ENCODE measurements around the gene WWC1. TPM values are rescaled to one million over a fixed set of nuclear protein-coding genes. Genes with fewer than 3 reads are reported as not detected.

Gene WWC1
- total and polyA plus RNA-seq, 7 experiments from 2014 or later = 0.02 to 1.4 (median 0.66) TPM; not detected in 1

GRCh38 chr5:168455201-168455600, 163.8 kb downstream of the WWC1 start:
- Mint-ChIP-seq H3K27me3 (peaks cover 0 to 10% (median 0%) of the 10 kb centered on the region in 5 donors), H3K27ac (no peak overlapping the region)
- no peak for ATAC-seq

GRCh38 chr5:168457542-168457941, 166.1 kb downstream of the WWC1 start:
- ChIA-PET POLR2A (no interaction called here), CTCF (no interaction called here)
- Mint-ChIP-seq H3K27ac (no peak overlapping the region), H3K4me3 (no peak overlapping the region), H3K36me3 (peaks cover 0 to 10% (median 0%) of the 10 kb centered on the region in 5 donors), H3K9me3 (peaks cover 0 to 7% (median 4%) of the 10 kb centered on the region in 11 donors), H3K27me3 (peaks cover 0 to 10% (median 0%) of the 10 kb centered on the region in 5 donors), H3K4me1 (no peaks in the 10 kb centered on the region)
- no peaks in the 10 kb centered on the region for H3K36me3 ChIP-seq (ENCODE audit: control insufficient read depth in 2 of 3, insufficient read depth in 3 of 3, low read length in 3 of 3)
- ATAC-seq (no peak), DNase-seq (no peak)
- no peaks in the 10 kb centered on the region for H3K27me3 ChIP-seq (ENCODE audit: control insufficient read depth in 2 of 2, insufficient read depth in 2 of 2, low read length in 2 of 2)
- no peak overlapping the region for H3K27ac ChIP-seq (ENCODE audit: low read depth, low read length)
- no peaks in the 10 kb centered on the region for H3K4me1 ChIP-seq (ENCODE audit: control insufficient read depth in 2 of 2, insufficient read depth in 2 of 2, low read length in 2 of 2)
- no peaks in the 10 kb centered on the region for H3K9me3 ChIP-seq (ENCODE audit: control insufficient read depth in 2 of 3, low read length in 3 of 3)
- intact Hi-C loops (cut with micrococcal nuclease) = no loop called here
- H3K4me3 ChIP-seq (ENCODE audit: low read length) = no peak overlapping the region

More at GRCh38 chr5:168455201-168455600, 163.8 kb downstream of the WWC1 start:
- Mint-ChIP-seq H3K4me3 (no peak overlapping the region), H3K36me3 (peaks cover 0 to 10% (median 0%) of the 10 kb centered on the region in 5 donors), H3K9me3 (peaks cover 0 to 7% (median 4%) of the 10 kb centered on the region in 11 donors), H3K4me1 (no peaks in the 10 kb centered on the region)
- Histone ChIP-seq H3K4me1 (ENCODE audit: control insufficient read depth in 2 of 2, insufficient read depth in 2 of 2, low read length in 2 of 2) (no peaks in the 10 kb centered on the region), H3K27ac (ENCODE audit: low read depth, low read length) (no peak overlapping the region), H3K27me3 (ENCODE audit: control insufficient read depth in 2 of 2, insufficient read depth in 2 of 2, low read length in 2 of 2) (no peaks in the 10 kb centered on the region), H3K4me3 (ENCODE audit: low read length) (no peak overlapping the region), H3K36me3 (ENCODE audit: control insufficient read depth in 2 of 3, insufficient read depth in 3 of 3, low read length in 3 of 3) (no peaks in the 10 kb centered on the region), H3K9me3 (ENCODE audit: control insufficient read depth in 2 of 3, low read length in 3 of 3) (no peaks in the 10 kb centered on the region)
- intact Hi-C loops (cut with micrococcal nuclease) = no loop called here
- ChIA-PET POLR2A (no interaction called here), CTCF (no interaction called here)
- DNase-seq = no peak

- Mint-ChIP-seq H3K9me3 (peaks cover 0 to 6% (median 4%) of the 10 kb centered on the region in 11 donors), H3K36me3 (peaks cover 0 to 10% (median 0%) of the 10 kb centered on the region in 5 donors), H3K27me3 (peaks cover 0 to 10% (median 0%) of the 10 kb centered on the region in 5 donors), H3K27ac (no peak overlapping the region), H3K4me1 (peaks cover 0 to 6% (median 0%) of the 10 kb centered on the region in 7 donors), H3K4me3 (no peak overlapping the region)
- Histone ChIP-seq H3K36me3 (ENCODE audit: control insufficient read depth in 2 of 3, insufficient read depth in 3 of 3, low read length in 3 of 3) (no peaks in the 10 kb centered on the region), H3K4me3 (ENCODE audit: low read length) (no peak overlapping the region), H3K9me3 (ENCODE audit: control insufficient read depth in 2 of 3, low read length in 3 of 3) (no peaks in the 10 kb centered on the region), H3K27me3 (ENCODE audit: control insufficient read depth in 2 of 2, insufficient read depth in 2 of 2, low read length in 2 of 2) (no peaks in the 10 kb centered on the region), H3K4me1 (ENCODE audit: control insufficient read depth in 2 of 2, insufficient read depth in 2 of 2, low read length in 2 of 2) (no peaks in the 10 kb centered on the region), H3K27ac (ENCODE audit: low read depth, low read length) (no peak overlapping the region)
- CTCF ChIA-PET = no interaction called here
- no peak for ATAC-seq
- no peak for DNase-seq
- intact Hi-C loops (cut with micrococcal nuclease) = no loop called here
- POLR2A ChIA-PET = no interaction called here
These were observed 169.2 kb downstream of the WWC1 start for GRCh38 chr5:168460606-168461005.

- ATAC-seq = no peak
- no peak for DNase-seq
- Histone ChIP-seq H3K4me1 (ENCODE audit: control insufficient read depth in 2 of 2, insufficient read depth in 2 of 2, low read length in 2 of 2) (no peaks in the 10 kb centered on the region), H3K9me3 (ENCODE audit: control insufficient read depth in 2 of 3, low read length in 3 of 3) (no peaks in the 10 kb centered on the region), H3K4me3 (ENCODE audit: low read length) (no peak overlapping the region), H3K27ac (ENCODE audit: low read depth, low read length) (no peak overlapping the region), H3K27me3 (ENCODE audit: control insufficient read depth in 2 of 2, insufficient read depth in 2 of 2, low read length in 2 of 2) (no peaks in the 10 kb centered on the region), H3K36me3 (ENCODE audit: control insufficient read depth in 2 of 3, insufficient read depth in 3 of 3, low read length in 3 of 3) (no peaks in the 10 kb centered on the region)
- H3K27me3 Mint-ChIP-seq = peaks cover 0 to 4% (median 0%) of the 10 kb centered on the region in 5 donors
- H3K4me1 Mint-ChIP-seq = peaks cover 0 to 6% (median 0%) of the 10 kb centered on the region in 7 donors
- ChIA-PET CTCF (no interaction called here), POLR2A (no interaction called here)
- peaks cover 0 to 4% (median 0%) of the 10 kb centered on the region in 5 donors for H3K36me3 Mint-ChIP-seq
- H3K9me3 Mint-ChIP-seq = peaks cover 0 to 6% (median 3%) of the 10 kb centered on the region in 11 donors
- intact Hi-C loops (cut with micrococcal nuclease) = no loop called here
- H3K4me3 Mint-ChIP-seq = no peak overlapping the region
- no peak overlapping the region for H3K27ac Mint-ChIP-seq
These were observed 171.6 kb downstream of the WWC1 start for GRCh38 chr5:168463081-168463480.

- ChIA-PET CTCF (no interaction called here), POLR2A (no interaction called here)
- Histone ChIP-seq H3K4me3 (ENCODE audit: low read length) (no peak overlapping the region), H3K36me3 (ENCODE audit: control insufficient read depth in 2 of 3, insufficient read depth in 3 of 3, low read length in 3 of 3) (no peaks in the 10 kb centered on the region), H3K9me3 (ENCODE audit: control insufficient read depth in 2 of 3, low read length in 3 of 3) (no peaks in the 10 kb centered on the region), H3K27me3 (ENCODE audit: control insufficient read depth in 2 of 2, insufficient read depth in 2 of 2, low read length in 2 of 2) (no peaks in the 10 kb centered on the region), H3K4me1 (ENCODE audit: control insufficient read depth in 2 of 2, insufficient read depth in 2 of 2, low read length in 2 of 2) (no peaks in the 10 kb centered on the region), H3K27ac (ENCODE audit: low read depth, low read length) (no peak overlapping the region)
- Mint-ChIP-seq H3K9me3 (no peaks in the 10 kb centered on the region), H3K4me3 (no peak overlapping the region), H3K27ac (no peak overlapping the region), H3K27me3 (no peaks in the 10 kb centered on the region), H3K36me3 (no peaks in the 10 kb centered on the region), H3K4me1 (peaks cover 0 to 6% (median 0%) of the 10 kb centered on the region in 7 donors)
- DNase-seq (no peak), ATAC-seq (no peak)
- intact Hi-C loops (cut with micrococcal nuclease) = no loop called here
These were observed 172.8 kb downstream of the WWC1 start for GRCh38 chr5:168464214-168464613.

- DNase-seq = no peak
- Mint-ChIP-seq H3K36me3 (no peaks in the 10 kb centered on the region), H3K27me3 (peaks cover 0 to 1% (median 0%) of the 10 kb centered on the region in 5 donors), H3K4me3 (no peak overlapping the region), H3K27ac (no peak overlapping the region), H3K9me3 (no peaks in the 10 kb centered on the region), H3K4me1 (peaks cover 0 to 6% (median 0%) of the 10 kb centered on the region in 7 donors)
- ATAC-seq = no peak
- intact Hi-C loops (cut with micrococcal nuclease) = no loop called here
- no peaks in the 10 kb centered on the region for H3K36me3 ChIP-seq (ENCODE audit: control insufficient read depth in 2 of 3, insufficient read depth in 3 of 3, low read length in 3 of 3)
- H3K9me3 ChIP-seq (ENCODE audit: control insufficient read depth in 2 of 3, low read length in 3 of 3) = no peaks in the 10 kb centered on the region
- H3K4me1 ChIP-seq (ENCODE audit: control insufficient read depth in 2 of 2, insufficient read depth in 2 of 2, low read length in 2 of 2) = no peaks in the 10 kb centered on the region
- CTCF ChIA-PET = no interaction called here
- no peak overlapping the region for H3K27ac ChIP-seq (ENCODE audit: low read depth, low read length)
- POLR2A ChIA-PET = no interaction called here
- no peaks in the 10 kb centered on the region for H3K27me3 ChIP-seq (ENCODE audit: control insufficient read depth in 2 of 2, insufficient read depth in 2 of 2, low read length in 2 of 2)
- H3K4me3 ChIP-seq (ENCODE audit: low read length) = no peak overlapping the region
These were observed 173.2 kb downstream of the WWC1 start for GRCh38 chr5:168464641-168465040.

- Histone ChIP-seq H3K36me3 (ENCODE audit: control insufficient read depth in 2 of 3, insufficient read depth in 3 of 3, low read length in 3 of 3) (no peaks in the 10 kb centered on the region), H3K4me1 (ENCODE audit: control insufficient read depth in 2 of 2, insufficient read depth in 2 of 2, low read length in 2 of 2) (no peaks in the 10 kb centered on the region), H3K9me3 (ENCODE audit: control insufficient read depth in 2 of 3, low read length in 3 of 3) (no peaks in the 10 kb centered on the region), H3K27ac (ENCODE audit: low read depth, low read length) (no peak overlapping the region), H3K4me3 (ENCODE audit: low read length) (no peak overlapping the region), H3K27me3 (ENCODE audit: control insufficient read depth in 2 of 2, insufficient read depth in 2 of 2, low read length in 2 of 2) (no peaks in the 10 kb centered on the region)
- H3K9me3 Mint-ChIP-seq = no peaks in the 10 kb centered on the region
- ChIA-PET CTCF (no interaction called here), POLR2A (no interaction called here)
- no peak overlapping the region for H3K4me3 Mint-ChIP-seq
- ATAC-seq = no peak
- H3K36me3 Mint-ChIP-seq = no peaks in the 10 kb centered on the region
- no peak overlapping the region for H3K27ac Mint-ChIP-seq
- intact Hi-C loops (cut with micrococcal nuclease) = no loop called here
- H3K27me3 Mint-ChIP-seq = peaks cover 0 to 4% (median 0%) of the 10 kb centered on the region in 5 donors
- no peak for DNase-seq
- H3K4me1 Mint-ChIP-seq = peaks cover 0 to 6% (median 0%) of the 10 kb centered on the region in 7 donors
These were observed 176.4 kb downstream of the WWC1 start for GRCh38 chr5:168467755-168468330.

All from naive thymus-derived CD4-positive, alpha-beta T cell (primary cell).